Measurements from ENCODE around the gene DPH7.

DNA sequence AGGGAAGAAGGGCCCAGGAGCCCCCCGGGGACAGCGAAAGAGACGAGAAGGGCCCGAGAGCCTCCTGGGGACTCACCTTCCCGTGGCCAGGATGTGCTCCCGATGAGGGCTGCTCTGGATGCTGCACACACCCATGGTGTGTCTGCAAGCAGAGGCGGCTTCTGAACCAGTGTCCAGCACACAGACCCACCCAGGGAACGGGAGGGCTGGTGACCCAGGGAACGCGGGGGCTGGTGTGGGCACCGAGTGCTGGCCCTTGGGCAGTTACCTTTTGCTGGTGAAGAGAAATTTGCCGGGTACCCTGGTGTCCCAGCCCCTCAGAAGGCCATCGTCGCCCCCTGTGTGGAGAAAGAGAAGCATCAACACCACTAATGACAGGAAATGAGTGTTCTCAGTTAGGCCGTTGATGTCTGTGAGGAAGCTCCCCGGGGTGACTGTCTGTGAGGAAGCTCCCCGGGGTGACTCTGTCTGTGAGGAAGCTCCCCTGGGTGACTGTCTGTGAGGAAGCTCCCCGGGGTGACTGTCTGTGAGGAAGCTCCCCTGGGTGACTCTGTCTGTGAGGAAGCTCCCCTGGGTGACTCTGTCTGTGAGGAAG is 13.8 kb downstream of the DPH7 start:
- TF ChIP-seq CTCF (IDR thresholded peaks at IDR 0.05; ENCODE audit: borderline replicate concordance, extremely low read depth, low read length, poor library complexity, severe bottlenecking): no peak
- no peak for TF ChIP-seq EZH2 (IDR thresholded peaks at IDR 0.05; ENCODE audit: borderline replicate concordance, low read depth, low read length, severe bottlenecking)

Measured in DND-41 (cell line).